Measurements from ENCODE around the gene KCNMA1.

Gene KCNMA1

DNA sequence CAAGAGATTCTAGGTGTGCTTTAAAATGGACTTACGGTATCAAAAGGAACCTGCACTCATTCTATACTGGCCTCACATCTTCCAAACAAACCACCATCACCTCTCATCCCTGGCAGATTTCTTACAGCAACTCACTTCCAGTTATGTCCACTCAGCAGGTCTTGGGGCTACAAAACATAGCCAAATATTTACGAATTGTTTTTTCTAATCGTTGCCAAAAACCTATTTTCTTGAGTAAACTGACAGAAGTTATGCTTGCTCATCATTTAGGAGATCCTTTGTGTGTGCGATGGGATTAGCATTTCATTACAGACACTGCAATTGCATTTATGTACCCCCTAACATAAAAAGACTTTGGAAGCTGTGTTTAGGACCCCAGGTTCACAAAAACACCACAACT, 2.7 kb downstream of the KCNMA1 start:
- no peaks in the 10 kb centered on the region for H3K36me3 ChIP-seq (ENCODE audit: control insufficient read depth in 2 of 2, insufficient read depth in 2 of 2, low read length in 2 of 2)
- H3K4me1 ChIP-seq (ENCODE audit: control insufficient read depth in 2 of 2, insufficient read depth in 2 of 2, low read length in 2 of 2), result peaks cover 0 to 6% of the 10 kb centered on the region in 2 donors
- no peak overlapping the region for H3K9ac ChIP-seq (ENCODE audit: low read depth in 1 of 2, low read length in 2 of 2)
- no peak overlapping the region for H3K4me3 ChIP-seq (ENCODE audit: low read length in 2 of 2)
- peaks cover 16 to 28% of the 10 kb centered on the region in 2 donors for H3K27me3 ChIP-seq (ENCODE audit: control insufficient read depth in 2 of 2, insufficient read depth in 2 of 2, low read length in 2 of 2)
- H3K27ac ChIP-seq (ENCODE audit: low read depth in 2 of 2, low read length in 2 of 2), result no peak overlapping the region
- H3K9me3 ChIP-seq (ENCODE audit: control insufficient read depth in 2 of 2, low read length in 2 of 2), result no peaks in the 10 kb centered on the region

DNA sequence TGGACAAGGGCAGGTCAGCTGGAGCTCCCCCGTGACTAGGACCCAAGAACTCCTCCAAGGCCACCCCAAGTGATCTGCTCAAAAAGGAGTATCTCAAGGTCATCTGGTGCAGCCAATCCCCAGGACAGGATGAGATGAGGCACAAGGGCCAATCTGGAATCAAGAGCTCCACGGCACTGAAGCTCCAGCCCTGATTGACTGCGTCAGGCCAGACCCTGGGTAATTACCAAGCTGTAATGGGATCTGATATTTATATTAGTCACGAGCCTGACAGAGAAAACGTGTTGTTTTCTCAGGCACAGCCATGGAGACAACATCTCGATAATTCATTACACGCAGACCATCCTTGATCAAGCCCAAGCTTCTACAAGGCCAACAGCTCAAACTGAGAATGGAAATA, 4.2 kb downstream of the KCNMA1 start:
- Histone ChIP-seq H3K4me3 (ENCODE audit: low read length in 2 of 2) (no peak overlapping the region), H3K27me3 (ENCODE audit: control insufficient read depth in 2 of 2, insufficient read depth in 2 of 2, low read length in 2 of 2) (peaks cover 10 to 23% of the 10 kb centered on the region in 2 donors), H3K9ac (ENCODE audit: low read depth in 1 of 2, low read length in 2 of 2) (no peak overlapping the region), H3K9me3 (ENCODE audit: control insufficient read depth in 2 of 2, low read length in 2 of 2) (no peaks in the 10 kb centered on the region), H3K27ac (ENCODE audit: low read depth in 2 of 2, low read length in 2 of 2) (no peak overlapping the region), H3K4me1 (ENCODE audit: control insufficient read depth in 2 of 2, insufficient read depth in 2 of 2, low read length in 2 of 2) (peaks cover 0 to 7% of the 10 kb centered on the region in 2 donors), H3K36me3 (ENCODE audit: control insufficient read depth in 2 of 2, insufficient read depth in 2 of 2, low read length in 2 of 2) (no peaks in the 10 kb centered on the region)

DNA sequence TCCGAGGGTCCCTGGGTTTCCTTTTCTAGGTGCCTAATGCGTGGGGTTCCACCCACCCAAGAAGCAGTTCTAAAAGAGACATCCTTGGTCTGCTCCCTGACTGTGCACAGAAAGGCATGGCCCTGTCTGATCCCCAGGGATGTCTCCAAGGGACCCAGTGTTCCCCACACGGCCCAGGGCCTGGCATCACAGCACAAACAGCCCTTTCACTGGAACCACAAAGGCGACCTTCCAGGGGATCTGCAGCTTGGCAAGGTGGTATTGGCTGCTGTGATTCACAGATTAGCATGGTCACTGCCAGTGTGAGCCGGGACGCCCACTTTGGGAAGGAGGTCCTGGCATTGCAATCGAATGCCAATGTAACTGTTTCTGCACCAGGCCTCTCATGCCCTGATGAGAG, 6.4 kb downstream of the KCNMA1 start:
- H3K27me3 ChIP-seq (ENCODE audit: control insufficient read depth in 2 of 2, insufficient read depth in 2 of 2, low read length in 2 of 2), result peaks cover 6 to 17% of the 10 kb centered on the region in 2 donors
- peaks cover 0 to 7% of the 10 kb centered on the region in 2 donors for H3K4me1 ChIP-seq (ENCODE audit: control insufficient read depth in 2 of 2, insufficient read depth in 2 of 2, low read length in 2 of 2)
- H3K27ac ChIP-seq (ENCODE audit: low read depth in 2 of 2, low read length in 2 of 2), result no peak overlapping the region
- H3K9ac ChIP-seq (ENCODE audit: low read depth in 1 of 2, low read length in 2 of 2), result no peak overlapping the region
- H3K4me3 ChIP-seq (ENCODE audit: low read length in 2 of 2), result no peak overlapping the region
- H3K9me3 ChIP-seq (ENCODE audit: control insufficient read depth in 2 of 2, low read length in 2 of 2), result no peaks in the 10 kb centered on the region
- H3K36me3 ChIP-seq (ENCODE audit: control insufficient read depth in 2 of 2, insufficient read depth in 2 of 2, low read length in 2 of 2), result no peaks in the 10 kb centered on the region

DNA sequence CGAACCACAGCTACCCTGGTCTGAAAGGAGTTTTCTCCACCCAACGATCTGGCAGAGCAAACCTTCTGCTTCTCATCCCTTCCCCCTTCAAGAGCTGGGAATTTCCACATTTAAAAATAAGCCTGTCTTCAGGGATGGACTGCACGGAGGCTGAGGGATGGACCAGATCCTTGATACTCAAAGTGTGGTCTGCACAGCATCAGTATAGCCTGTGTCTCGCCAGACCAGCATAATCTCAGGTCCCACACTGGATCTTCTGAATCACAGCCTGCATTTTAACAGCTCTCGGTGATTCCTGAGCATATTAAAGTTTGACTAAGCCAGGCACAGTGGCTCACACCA, 7.1 kb downstream of the KCNMA1 start:
- Histone ChIP-seq H3K36me3 (ENCODE audit: control insufficient read depth in 2 of 2, insufficient read depth in 2 of 2, low read length in 2 of 2) (no peaks in the 10 kb centered on the region), H3K9ac (ENCODE audit: low read depth in 1 of 2, low read length in 2 of 2) (no peak overlapping the region), H3K27ac (ENCODE audit: low read depth in 2 of 2, low read length in 2 of 2) (no peak overlapping the region), H3K27me3 (ENCODE audit: control insufficient read depth in 2 of 2, insufficient read depth in 2 of 2, low read length in 2 of 2) (peaks cover 0 to 10% of the 10 kb centered on the region in 2 donors), H3K9me3 (ENCODE audit: control insufficient read depth in 2 of 2, low read length in 2 of 2) (no peaks in the 10 kb centered on the region), H3K4me3 (ENCODE audit: low read length in 2 of 2) (no peak overlapping the region), H3K4me1 (ENCODE audit: control insufficient read depth in 2 of 2, insufficient read depth in 2 of 2, low read length in 2 of 2) (peaks cover 0 to 7% of the 10 kb centered on the region in 2 donors)

DNA sequence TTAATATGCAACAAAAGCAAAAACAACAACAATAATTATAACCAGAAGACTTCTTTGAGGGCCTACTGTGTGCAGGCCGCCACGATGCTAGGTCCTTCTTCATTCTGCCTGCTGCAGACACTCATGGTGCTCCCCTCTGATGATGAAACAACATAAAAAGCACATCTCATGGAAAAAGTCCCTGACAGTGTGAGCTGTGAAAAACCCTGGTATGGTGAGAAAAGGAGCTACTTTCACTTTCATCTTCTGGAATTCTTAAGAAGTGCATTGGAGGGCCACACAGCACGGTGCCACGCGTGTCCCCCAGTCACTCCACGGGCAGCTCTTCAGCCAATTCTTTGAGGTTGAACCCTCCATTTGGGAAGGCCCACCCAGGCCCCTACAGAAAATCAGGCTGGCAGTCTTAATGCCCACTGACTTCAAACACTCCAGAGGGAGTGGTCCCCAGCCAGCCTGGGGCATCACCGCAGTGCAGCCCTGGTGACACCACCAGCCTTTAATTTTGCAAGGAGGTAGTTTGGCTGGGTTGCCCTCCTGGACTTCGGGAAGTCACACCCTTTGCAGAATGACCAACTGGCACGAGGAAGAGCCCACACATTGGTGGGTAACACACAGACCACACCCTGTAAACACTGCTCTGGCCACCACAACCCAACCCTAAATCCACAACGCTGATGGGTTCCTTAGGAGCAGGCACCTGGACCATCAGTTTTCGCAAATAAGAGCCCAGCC, 7.7 kb downstream of the KCNMA1 start:
- no peaks in the 10 kb centered on the region for H3K9me3 ChIP-seq (ENCODE audit: control insufficient read depth in 2 of 2, low read length in 2 of 2)
- H3K4me3 ChIP-seq (ENCODE audit: low read length in 2 of 2), result no peak overlapping the region
- peaks cover 0 to 7% of the 10 kb centered on the region in 2 donors for H3K4me1 ChIP-seq (ENCODE audit: control insufficient read depth in 2 of 2, insufficient read depth in 2 of 2, low read length in 2 of 2)
- no peaks in the 10 kb centered on the region for H3K36me3 ChIP-seq (ENCODE audit: control insufficient read depth in 2 of 2, insufficient read depth in 2 of 2, low read length in 2 of 2)
- no peak overlapping the region for H3K9ac ChIP-seq (ENCODE audit: low read depth in 1 of 2, low read length in 2 of 2)
- no peak overlapping the region for H3K27ac ChIP-seq (ENCODE audit: low read depth in 2 of 2, low read length in 2 of 2)
- H3K27me3 ChIP-seq (ENCODE audit: control insufficient read depth in 2 of 2, insufficient read depth in 2 of 2, low read length in 2 of 2), result peaks cover 0 to 10% of the 10 kb centered on the region in 2 donors

DNA sequence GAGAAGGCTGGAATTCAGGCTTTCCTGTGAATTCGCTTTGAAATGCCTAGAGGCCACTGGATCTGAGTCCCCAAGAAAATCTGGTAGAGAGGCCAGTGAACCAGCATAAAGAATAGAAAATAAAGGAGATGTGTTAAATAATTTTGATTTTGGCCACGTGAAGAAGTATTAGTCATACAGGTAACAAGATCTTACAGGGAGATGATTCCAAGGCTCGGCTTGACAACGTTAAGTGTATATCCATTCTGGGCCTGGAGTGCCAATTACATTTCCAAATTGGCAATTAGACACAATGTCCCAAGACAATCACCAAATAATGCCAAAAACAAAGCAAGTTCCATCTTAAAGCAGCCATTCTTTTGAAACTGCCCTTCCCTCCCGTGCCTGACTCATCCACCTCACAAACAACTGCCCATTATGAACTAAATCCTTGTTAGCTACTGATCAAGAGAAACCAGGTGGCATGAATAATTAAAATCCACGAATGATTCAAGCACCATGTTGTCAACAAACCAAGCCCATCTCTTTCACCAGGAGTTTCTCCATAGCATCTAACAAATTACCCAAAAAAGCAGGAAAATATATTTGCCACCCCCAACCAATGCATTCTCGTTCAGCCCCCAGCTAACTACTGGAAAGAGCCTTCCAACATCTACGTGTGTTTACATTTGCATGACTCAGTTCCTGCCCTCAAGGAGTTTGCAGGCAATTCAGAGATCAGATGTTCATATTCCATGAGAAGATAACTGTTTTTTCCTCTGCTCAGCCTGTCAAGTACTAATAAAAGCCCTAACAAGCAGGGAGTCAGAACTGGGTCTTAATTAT, 8.5 kb downstream of the KCNMA1 start:
- H3K36me3 ChIP-seq (ENCODE audit: control insufficient read depth in 2 of 2, insufficient read depth in 2 of 2, low read length in 2 of 2), result no peaks in the 10 kb centered on the region
- H3K9me3 ChIP-seq (ENCODE audit: control insufficient read depth in 2 of 2, low read length in 2 of 2), result no peaks in the 10 kb centered on the region
- H3K4me1 ChIP-seq (ENCODE audit: control insufficient read depth in 2 of 2, insufficient read depth in 2 of 2, low read length in 2 of 2), result peaks cover 0 to 7% of the 10 kb centered on the region in 2 donors
- peaks cover 0 to 3% of the 10 kb centered on the region in 2 donors for H3K27me3 ChIP-seq (ENCODE audit: control insufficient read depth in 2 of 2, insufficient read depth in 2 of 2, low read length in 2 of 2)
- H3K9ac ChIP-seq (ENCODE audit: low read depth in 1 of 2, low read length in 2 of 2), result no peak overlapping the region
- no peak overlapping the region for H3K27ac ChIP-seq (ENCODE audit: low read depth in 2 of 2, low read length in 2 of 2)
- H3K4me3 ChIP-seq (ENCODE audit: low read length in 2 of 2), result no peak overlapping the region

DNA sequence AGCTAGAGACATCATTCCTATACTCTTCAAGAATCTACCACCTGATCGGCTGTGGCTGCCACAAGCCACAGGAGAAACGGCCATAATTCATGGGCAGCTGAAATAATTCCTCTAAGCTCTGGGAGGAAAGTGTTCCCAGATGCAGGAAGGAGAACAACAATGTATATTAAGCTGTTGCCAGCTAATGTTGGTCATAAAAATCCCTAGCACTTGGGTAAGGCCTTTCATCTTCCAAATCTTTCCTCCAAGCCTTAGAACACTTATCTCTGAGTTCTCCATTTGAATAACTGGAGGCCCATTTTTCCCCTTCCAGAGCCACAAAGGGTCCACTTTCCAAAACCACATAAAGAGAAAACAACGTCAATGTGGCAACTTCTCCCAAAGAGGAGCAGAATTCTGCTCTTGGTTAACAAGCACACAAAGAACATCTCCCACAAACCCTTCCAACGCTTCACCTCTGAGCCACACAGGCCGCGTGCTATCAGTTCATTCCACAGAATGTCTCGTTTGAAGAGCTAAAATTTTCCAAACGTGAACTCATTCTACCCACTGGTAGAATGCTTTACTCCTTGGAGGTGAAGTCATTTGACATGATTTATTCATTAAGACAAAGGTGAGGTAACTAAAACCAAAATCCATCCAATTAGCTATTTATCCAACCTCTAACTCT, 11.2 kb downstream of the KCNMA1 start:
- Histone ChIP-seq H3K9me3 (ENCODE audit: control insufficient read depth in 2 of 2, low read length in 2 of 2) (no peaks in the 10 kb centered on the region), H3K27me3 (ENCODE audit: control insufficient read depth in 2 of 2, insufficient read depth in 2 of 2, low read length in 2 of 2) (no peaks in the 10 kb centered on the region), H3K4me1 (ENCODE audit: control insufficient read depth in 2 of 2, insufficient read depth in 2 of 2, low read length in 2 of 2) (peaks cover 0 to 7% of the 10 kb centered on the region in 2 donors), H3K9ac (ENCODE audit: low read depth in 1 of 2, low read length in 2 of 2) (no peak overlapping the region), H3K36me3 (ENCODE audit: control insufficient read depth in 2 of 2, insufficient read depth in 2 of 2, low read length in 2 of 2) (no peaks in the 10 kb centered on the region), H3K4me3 (ENCODE audit: low read length in 2 of 2) (no peak overlapping the region), H3K27ac (ENCODE audit: low read depth in 2 of 2, low read length in 2 of 2) (no peak overlapping the region)

DNA sequence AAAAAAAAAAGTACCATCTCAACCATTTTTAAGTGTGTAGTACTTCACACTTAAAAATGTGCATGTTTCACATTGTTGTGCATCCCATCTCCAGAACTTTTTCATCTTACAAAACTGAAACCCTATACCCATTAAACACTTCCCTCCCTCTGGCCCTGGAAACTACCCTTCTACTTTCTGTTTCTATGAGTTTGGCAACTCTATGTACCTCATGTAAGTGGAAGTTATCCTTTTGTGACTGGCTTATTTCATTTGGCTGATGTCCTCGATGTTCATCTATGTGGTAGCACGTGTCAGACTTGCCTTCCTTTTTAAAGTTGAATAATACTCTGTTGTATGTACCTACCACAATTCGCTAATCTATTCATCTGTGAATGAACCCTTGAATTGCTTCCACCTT, 12.2 kb downstream of the KCNMA1 start:
- no peaks in the 10 kb centered on the region for H3K27me3 ChIP-seq (ENCODE audit: control insufficient read depth in 2 of 2, insufficient read depth in 2 of 2, low read length in 2 of 2)
- peaks cover 0 to 5% of the 10 kb centered on the region in 2 donors for H3K4me1 ChIP-seq (ENCODE audit: control insufficient read depth in 2 of 2, insufficient read depth in 2 of 2, low read length in 2 of 2)
- no peak overlapping the region for H3K9ac ChIP-seq (ENCODE audit: low read depth in 1 of 2, low read length in 2 of 2)
- H3K36me3 ChIP-seq (ENCODE audit: control insufficient read depth in 2 of 2, insufficient read depth in 2 of 2, low read length in 2 of 2), result no peaks in the 10 kb centered on the region
- no peaks in the 10 kb centered on the region for H3K9me3 ChIP-seq (ENCODE audit: control insufficient read depth in 2 of 2, low read length in 2 of 2)
- H3K4me3 ChIP-seq (ENCODE audit: low read length in 2 of 2), result no peak overlapping the region
- no peak overlapping the region for H3K27ac ChIP-seq (ENCODE audit: low read depth in 2 of 2, low read length in 2 of 2)

DNA sequence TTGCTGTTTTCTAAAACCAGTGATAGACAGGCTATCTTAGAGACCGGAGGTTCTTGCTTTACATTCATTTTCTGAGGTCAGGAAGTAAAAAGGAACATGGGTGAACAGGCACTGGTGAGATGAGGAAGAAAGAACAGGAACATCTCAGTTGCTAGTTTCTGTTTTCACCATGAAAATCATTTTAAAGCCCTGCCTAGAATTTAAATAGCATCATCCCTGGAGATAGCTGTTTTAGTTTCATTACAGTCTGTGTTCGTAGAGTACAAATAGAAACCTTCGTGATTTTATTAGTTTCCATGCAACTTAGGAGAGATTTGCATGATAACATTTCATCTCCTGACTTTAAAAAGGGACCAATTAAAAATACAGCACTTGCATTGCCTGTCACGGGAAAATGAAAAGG, 14.7 kb downstream of the KCNMA1 start:
- no peaks in the 10 kb centered on the region for H3K9me3 ChIP-seq (ENCODE audit: control insufficient read depth in 2 of 2, low read length in 2 of 2)
- H3K27ac ChIP-seq (ENCODE audit: low read depth in 2 of 2, low read length in 2 of 2), result peak overlapping the region in 1 of 2 donors; percentile 13
- no peaks in the 10 kb centered on the region for H3K27me3 ChIP-seq (ENCODE audit: control insufficient read depth in 2 of 2, insufficient read depth in 2 of 2, low read length in 2 of 2)
- H3K4me3 ChIP-seq (ENCODE audit: low read length in 2 of 2), result no peak overlapping the region
- H3K36me3 ChIP-seq (ENCODE audit: control insufficient read depth in 2 of 2, insufficient read depth in 2 of 2, low read length in 2 of 2), result no peaks in the 10 kb centered on the region
- H3K9ac ChIP-seq (ENCODE audit: low read depth in 1 of 2, low read length in 2 of 2), result no peak overlapping the region
- no peaks in the 10 kb centered on the region for H3K4me1 ChIP-seq (ENCODE audit: control insufficient read depth in 2 of 2, insufficient read depth in 2 of 2, low read length in 2 of 2)

DNA sequence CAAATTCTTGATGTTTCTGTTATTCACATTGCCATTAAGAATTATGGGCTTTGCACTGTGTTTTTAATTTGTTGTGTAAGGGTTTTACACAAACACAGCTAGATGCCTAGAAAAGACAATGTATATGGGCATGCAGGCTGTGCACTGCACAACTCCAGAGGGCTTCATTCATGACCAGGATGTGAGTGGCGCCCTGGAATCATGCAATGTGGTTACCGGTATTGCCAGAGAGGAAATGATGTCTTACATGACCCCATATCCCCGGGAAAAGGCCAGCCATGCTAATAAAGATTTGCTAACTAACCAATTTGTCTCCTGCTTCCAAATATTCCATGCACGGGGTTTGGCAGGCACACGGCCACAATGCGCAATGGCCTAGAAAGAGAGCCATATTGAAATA, 16.9 kb downstream of the KCNMA1 start:
- H3K4me1 ChIP-seq (ENCODE audit: control insufficient read depth in 2 of 2, insufficient read depth in 2 of 2, low read length in 2 of 2), result no peaks in the 10 kb centered on the region
- no peak overlapping the region for H3K27ac ChIP-seq (ENCODE audit: low read depth in 2 of 2, low read length in 2 of 2)
- H3K27me3 ChIP-seq (ENCODE audit: control insufficient read depth in 2 of 2, insufficient read depth in 2 of 2, low read length in 2 of 2), result no peaks in the 10 kb centered on the region
- no peaks in the 10 kb centered on the region for H3K36me3 ChIP-seq (ENCODE audit: control insufficient read depth in 2 of 2, insufficient read depth in 2 of 2, low read length in 2 of 2)
- H3K4me3 ChIP-seq (ENCODE audit: low read length in 2 of 2), result no peak overlapping the region
- no peaks in the 10 kb centered on the region for H3K9me3 ChIP-seq (ENCODE audit: control insufficient read depth in 2 of 2, low read length in 2 of 2)
- H3K9ac ChIP-seq (ENCODE audit: low read depth in 1 of 2, low read length in 2 of 2), result no peak overlapping the region
